Endothelial cell of umbilical vein (primary cell): ENCODE results near the gene HAUS7. TPM values are rescaled to one million over a fixed set of nuclear protein-coding genes. Genes with fewer than 3 reads are reported as not detected.

Source experiments
- BruUV-seq: library from RNA; stranded (reverse); fragments of 400-500 nt; replicated peaks from 2 replicates; lab custom pipeline; 2021; lab: Mats Ljungman, UMichigan
- CTCF ChIA-PET: fragments of 300-600, 350-600 bp; sonication (Branson Sonifier 250); formaldehyde crosslinking; loops from one replicate; lab custom pipeline; 2021; ENCODE audit warnings: antibody characterized with exemption, inconsistent platforms; lab: Charles Lee
- POLR2A ChIA-PET: fragments of 300-600, 350-600 bp; sonication (Branson Sonifier 250); formaldehyde crosslinking; loops from one replicate; lab custom pipeline; 2021; ENCODE audit warnings: antibody characterized with exemption, inconsistent platforms; lab: Charles Lee
- DNase-seq: peaks from one replicate; pipeline ENCODE4 v3.0.0-alpha.2; 2011; ENCODE audit warnings: low read depth, low spot score
- FAIRE-seq: peaks from 2 replicates; lab custom pipeline; 2011; peaks lifted over from hg19 to GRCh38; lab: Jason Lieb, UNC
- H2AFZ ChIP-seq: 2 replicates; pipeline ENCODE4 v1.6.0; 2012; ENCODE audit warnings: low read depth, low read length, control low read depth, inconsistent platforms
- H3K27ac ChIP-seq: 2 replicates; pipeline ENCODE4 v1.5.1; 2011; ENCODE audit warnings: low read depth, mild to moderate bottlenecking, control low read depth, low read length, moderate library complexity; ENCODE audit not compliant: insufficient read depth
- H3K27me3 ChIP-seq, 2 experiments: 2 replicates each; pipeline versions ENCODE4 v1.6.0 to v1.6.1; 2011; ENCODE audit warnings: low read length in 2 of 2, mixed read lengths in 1 of 2; ENCODE audit not compliant: control insufficient read depth in 2 of 2, insufficient read depth in 2 of 2
- H3K36me3 ChIP-seq, 2 experiments: 2 replicates in 1 of 2; 3 replicates in 1 of 2; pipeline ENCODE4 v1.5.1; 2011; ENCODE audit warnings: low read length in 2 of 2, mild to moderate bottlenecking in 1 of 2, moderate library complexity in 1 of 2; ENCODE audit not compliant: control insufficient read depth in 2 of 2, insufficient read depth in 2 of 2; ENCODE audit errors: extremely low read depth in 1 of 2
- H3K4me1 ChIP-seq: 3 replicates; pipeline ENCODE4 v1.5.1; 2011; ENCODE audit warnings: mild to moderate bottlenecking, low read length; ENCODE audit not compliant: control insufficient read depth, insufficient read depth; ENCODE audit errors: extremely low read depth
- H3K4me2 ChIP-seq: 2 replicates; pipeline ENCODE4 v1.6.1; 2011; ENCODE audit warnings: low read length, control low read depth, mixed read lengths; ENCODE audit not compliant: insufficient read depth
- H3K4me3 ChIP-seq, 3 experiments: fragments of 200-600 bp in 1 of 3; sonication (generic), shearing (Covaris generic) in 1 of 3; replicated peaks in 1 of 3; 2 replicates each; pipeline ENCODE4 v1.5.1; 2011 to 2016; ENCODE audit warnings: control low read depth in 3 of 3, low read length in 3 of 3, mild to moderate bottlenecking in 2 of 3, inconsistent platforms in 1 of 3, low read depth in 1 of 3, moderate library complexity in 1 of 3; ENCODE audit not compliant: insufficient read depth in 1 of 3
- H3K79me2 ChIP-seq: 2 replicates; pipeline ENCODE4 v1.6.0; 2012; ENCODE audit warnings: low read length, inconsistent platforms; ENCODE audit not compliant: control insufficient read depth, insufficient read depth
- H3K9ac ChIP-seq: replicated peaks from 2 replicates; pipeline ENCODE3; 2011; ENCODE audit warnings: low read length, control low read depth; ENCODE audit not compliant: insufficient read depth; ENCODE audit errors: extremely low read depth
- H3K9me1 ChIP-seq: replicated peaks from 3 replicates; pipeline ENCODE4 v1.6.0; 2011; ENCODE audit warnings: mild to moderate bottlenecking, low read length; ENCODE audit not compliant: control insufficient read depth, insufficient read depth; ENCODE audit errors: extremely low read depth
- H3K9me3 ChIP-seq: replicated peaks from 2 replicates; pipeline ENCODE4 v1.5.1; 2012; ENCODE audit warnings: low read length, inconsistent platforms; ENCODE audit not compliant: control insufficient read depth, insufficient read depth
- H4K20me1 ChIP-seq: replicated peaks from 2 replicates; pipeline ENCODE3; 2011; ENCODE audit warnings: mild to moderate bottlenecking, low read length; ENCODE audit not compliant: control insufficient read depth, insufficient read depth; ENCODE audit errors: extremely low read depth
- EZH2 ChIP-seq: IDR thresholded peaks from 2 replicates; pipeline ENCODE4 v1.6.1; 2012; ENCODE audit warnings: borderline replicate concordance, low read depth, mild to moderate bottlenecking, moderate library complexity, low read length, inconsistent platforms; ENCODE audit not compliant: severe bottlenecking
- FOS ChIP-seq: IDR thresholded peaks from 2 replicates; pipeline ENCODE4 v1.6.1; 2011; ENCODE audit warnings: mild to moderate bottlenecking, low read length, moderate library complexity, borderline replicate concordance; ENCODE audit not compliant: insufficient read depth
- JUN ChIP-seq: IDR thresholded peaks from 2 replicates; pipeline ENCODE4 v1.6.1; 2011; ENCODE audit warnings: borderline replicate concordance, low read depth; ENCODE audit not compliant: insufficient read length, insufficient read depth
- MYC ChIP-seq: IDR thresholded peaks from one replicate; pipeline ENCODE4 v1.6.1; 2011; ENCODE audit warnings: mild to moderate bottlenecking, low read depth, low read length
- POLR2AphosphoS5 ChIP-seq: IDR thresholded peaks from 2 replicates; pipeline ENCODE4 v1.6.1; 2012; ENCODE audit warnings: low read depth, mild to moderate bottlenecking, control low read depth, low read length, moderate library complexity; ENCODE audit not compliant: insufficient read depth
- dilution Hi-C: fragments of 300-500 bp; cut with MboI; formaldehyde crosslinking; loops from one replicate; pipeline ENCODE4 v1.15.0; 2019; ENCODE audit warnings: low sequenced_read_pairs; ENCODE audit not compliant: extremely low pct_ligation_motif_present
- intact Hi-C: fragments of 100-400 bp; cut with micrococcal nuclease; formaldehyde crosslinking; loops from one replicate; pipeline ENCODE4 v1.10.0; 2022
- polyA plus RNA-seq, 4 experiments: library from polyadenylated mRNA; depleted of rRNA in 3 of 4; stranded (reverse) in 3 of 4; unstranded in 1 of 4; fragments of >200 nt; gene quantifications; 2 replicates each; pipeline versions ENCODE4 v1.2.1 to v1.2.3, GENCODE V29; 2011 to 2012; ENCODE audit warnings: missing spikeins in 1 of 4
- total RNA-seq: library from RNA; stranded (reverse); gene quantifications from 2 replicates; pipeline ENCODE4 v1.2.3, GENCODE V29; 2021
- TF ChIP-seq, protein P1 (sequence below), 2 donors: IDR thresholded peaks; 1 replicate in 1 of 2; 2 replicates in 1 of 2; pipeline ENCODE4 v1.5.1; 2011; ENCODE audit warnings: low read length in 2 of 2, mild to moderate bottlenecking in 2 of 2, moderate library complexity in 2 of 2, control low read depth in 1 of 2, inconsistent platforms in 1 of 2, low read depth in 1 of 2; ENCODE audit not compliant: insufficient read depth in 1 of 2; ENCODE audit errors: extremely low read depth in 1 of 2

HAUS7 gene
- total and polyA plus RNA-seq, 2 donors (not counting 3 experiments of a cell fraction or from before 2014, with no cell fraction given): 31.0 to 46.4 TPM

DNA sequence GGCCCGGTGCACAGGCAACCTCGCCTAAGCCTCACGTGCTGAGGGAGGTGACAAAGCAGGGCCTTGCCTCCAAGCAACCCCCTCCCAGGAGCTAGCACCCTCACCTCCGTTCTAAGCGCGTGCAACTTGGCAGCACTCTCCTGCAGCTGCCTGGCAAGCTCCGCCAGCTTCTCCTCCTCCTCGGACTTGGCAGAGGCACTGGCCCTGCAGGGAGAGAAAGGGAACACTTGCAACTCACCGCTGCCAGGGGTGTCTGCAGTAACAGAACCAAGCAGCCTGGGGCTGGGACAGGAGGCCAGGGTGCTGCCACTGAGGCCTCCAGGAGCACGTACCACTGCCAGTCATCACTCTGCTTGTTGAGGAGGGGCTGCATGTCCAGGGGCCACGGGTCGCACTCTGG is 14.2 kb downstream of the HAUS7 start:
- ChIA-PET CTCF (no interaction called here), POLR2A (no interaction called here)
- no peak overlapping the region for H3K4me3 ChIP-seq
- no peaks in the 10 kb centered on the region for H3K79me2 ChIP-seq
- H3K9ac ChIP-seq: no peak overlapping the region
- intact Hi-C loops: no loop called here
- no TSS peak for BruUV-seq
- TF ChIP-seq FOS: no peak
- TF ChIP-seq JUN: no peak
- TF ChIP-seq, protein P1, sequence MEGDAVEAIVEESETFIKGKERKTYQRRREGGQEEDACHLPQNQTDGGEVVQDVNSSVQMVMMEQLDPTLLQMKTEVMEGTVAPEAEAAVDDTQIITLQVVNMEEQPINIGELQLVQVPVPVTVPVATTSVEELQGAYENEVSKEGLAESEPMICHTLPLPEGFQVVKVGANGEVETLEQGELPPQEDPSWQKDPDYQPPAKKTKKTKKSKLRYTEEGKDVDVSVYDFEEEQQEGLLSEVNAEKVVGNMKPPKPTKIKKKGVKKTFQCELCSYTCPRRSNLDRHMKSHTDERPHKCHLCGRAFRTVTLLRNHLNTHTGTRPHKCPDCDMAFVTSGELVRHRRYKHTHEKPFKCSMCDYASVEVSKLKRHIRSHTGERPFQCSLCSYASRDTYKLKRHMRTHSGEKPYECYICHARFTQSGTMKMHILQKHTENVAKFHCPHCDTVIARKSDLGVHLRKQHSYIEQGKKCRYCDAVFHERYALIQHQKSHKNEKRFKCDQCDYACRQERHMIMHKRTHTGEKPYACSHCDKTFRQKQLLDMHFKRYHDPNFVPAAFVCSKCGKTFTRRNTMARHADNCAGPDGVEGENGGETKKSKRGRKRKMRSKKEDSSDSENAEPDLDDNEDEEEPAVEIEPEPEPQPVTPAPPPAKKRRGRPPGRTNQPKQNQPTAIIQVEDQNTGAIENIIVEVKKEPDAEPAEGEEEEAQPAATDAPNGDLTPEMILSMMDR (IDR thresholded peaks at IDR 0.05; ENCODE audit: extremely low read depth in 1 of 2, insufficient read depth in 1 of 2, low read depth in 1 of 2, low read length in 2 of 2): no peak
- no peak for TF ChIP-seq POLR2AphosphoS5
- no peak for TF ChIP-seq MYC
- no peak for TF ChIP-seq EZH2
- no peaks in the 10 kb centered on the region for H3K9me3 ChIP-seq
- dilution Hi-C loops: no loop called here
- no peak overlapping the region for H3K27ac ChIP-seq
- H4K20me1 ChIP-seq: no peaks in the 10 kb centered on the region
- H2AFZ ChIP-seq: no peak overlapping the region
- H3K4me1 ChIP-seq: peaks cover 5% of the 10 kb centered on the region
- no peaks in the 10 kb centered on the region for H3K27me3 ChIP-seq
- H3K4me2 ChIP-seq: no peak overlapping the region
- H3K36me3 ChIP-seq: no peaks in the 10 kb centered on the region
- no peaks in the 10 kb centered on the region for H3K9me1 ChIP-seq
- no peak for FAIRE-seq
- no peak for DNase-seq
